Activated naive CD4-positive, alpha-beta T cell treated with anti-CD3 and anti-CD28 coated beads, Interleukin-2, amount 50 U/mL, for 16 hours (primary cell): ENCODE results near the gene DNAI1.
A peak's percentile ranks its signal among the peaks of the same experiment; 100 is the strongest.
"Not testable (repeated sequence)": the region's sequence is repeated elsewhere in the genome, so short reads cannot be mapped to it uniquely, and the experiment has no call there.

Source experiments
- DNase-seq: peaks from one replicate; pipeline ENCODE4 v3.0.0-alpha.2; 2020

Gene DNAI1

DNA sequence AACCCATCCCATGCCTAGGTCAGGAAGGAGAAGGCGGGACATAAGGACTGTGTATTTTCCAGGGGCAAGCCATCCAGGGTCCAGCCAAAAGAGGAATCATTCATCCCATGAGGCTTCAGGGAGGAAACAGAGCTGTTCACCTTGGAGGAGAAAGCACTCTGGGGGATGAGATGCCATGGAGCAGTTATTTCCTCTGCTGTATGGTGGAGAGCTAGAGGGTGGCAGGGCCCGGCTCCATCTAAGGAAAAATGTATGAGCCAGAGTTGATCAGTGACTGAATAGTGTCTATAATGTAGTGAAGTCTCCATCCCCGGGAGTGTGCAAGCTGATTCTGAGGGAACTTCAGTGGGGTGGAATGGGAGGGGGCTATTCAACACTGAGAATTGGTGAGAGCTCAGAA, 56.2 kb downstream of the DNAI1 start:
- no peak for DNase-seq

GRCh38 chr9:34515959-34516358, 57.4 kb downstream of the DNAI1 start:
- no peak for DNase-seq

DNA sequence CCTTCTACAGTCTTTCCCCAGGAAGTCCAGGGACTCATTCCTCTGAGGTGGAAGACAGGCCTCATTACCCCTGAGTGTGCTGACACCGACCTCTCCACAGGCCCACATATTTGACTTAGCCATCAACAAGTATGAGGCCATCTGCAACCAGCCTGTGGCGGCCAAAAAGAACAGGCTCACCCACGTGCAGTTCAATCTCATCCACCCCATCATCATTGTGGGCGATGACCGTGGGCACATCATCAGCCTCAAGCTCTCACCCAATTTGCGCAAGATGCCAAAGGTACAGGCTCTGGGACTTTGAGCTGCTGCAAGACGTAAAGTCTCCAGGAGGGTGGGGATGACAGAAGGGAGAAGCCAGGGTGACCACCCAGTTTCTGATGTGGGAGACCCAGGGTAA, 58.6 kb downstream of the DNAI1 start:
- no peak for DNase-seq

GRCh38 chr9:34518110-34518616, 59.6 kb downstream of the DNAI1 start:
- no peak for DNase-seq

DNA sequence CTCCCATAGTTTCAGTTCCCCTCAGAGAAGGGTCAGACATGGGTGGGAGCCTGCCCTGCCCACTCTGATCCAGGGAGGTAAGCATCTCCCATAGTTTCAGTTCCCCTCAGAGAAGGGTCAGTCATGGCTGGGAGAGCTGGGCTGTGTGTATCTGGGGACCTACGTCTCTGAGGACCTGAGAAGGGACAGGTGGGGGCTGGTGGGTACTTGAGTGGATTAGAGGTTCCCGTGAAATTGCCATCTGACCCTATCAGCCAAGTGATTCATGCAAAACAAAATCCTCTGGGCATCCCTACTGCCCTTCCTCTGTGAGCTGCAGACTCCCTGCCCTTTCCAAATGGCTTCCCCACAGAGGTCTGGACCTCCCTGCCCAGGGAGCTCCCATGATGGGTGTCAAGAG, 60.3 kb downstream of the DNAI1 start:
- no peak for DNase-seq

- DNase-seq = no peak
Measured at GRCh38 chr9:34519321-34520020, 60.9 kb downstream of the DNAI1 start.

DNA sequence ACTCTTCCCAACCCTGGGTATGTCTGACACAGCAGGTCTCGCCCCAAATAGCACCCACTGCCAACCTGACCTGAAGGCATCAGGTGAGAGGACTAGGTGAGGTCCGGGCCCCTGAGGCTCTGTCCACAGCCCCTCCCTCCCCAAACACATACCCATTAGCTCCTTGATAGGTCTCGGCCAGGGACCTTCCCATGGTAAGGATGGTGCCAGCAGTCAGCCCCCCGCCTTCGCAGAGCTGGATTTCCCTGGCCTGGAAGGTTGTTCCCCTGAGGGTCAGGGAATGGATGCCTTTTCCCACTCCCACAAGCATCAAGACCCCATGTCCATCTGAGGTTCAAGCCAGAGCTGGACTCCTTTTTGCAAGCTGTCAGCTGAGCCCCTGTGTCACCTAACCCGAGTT, 61.5 kb downstream of the DNAI1 start:
- no peak for DNase-seq

DNA sequence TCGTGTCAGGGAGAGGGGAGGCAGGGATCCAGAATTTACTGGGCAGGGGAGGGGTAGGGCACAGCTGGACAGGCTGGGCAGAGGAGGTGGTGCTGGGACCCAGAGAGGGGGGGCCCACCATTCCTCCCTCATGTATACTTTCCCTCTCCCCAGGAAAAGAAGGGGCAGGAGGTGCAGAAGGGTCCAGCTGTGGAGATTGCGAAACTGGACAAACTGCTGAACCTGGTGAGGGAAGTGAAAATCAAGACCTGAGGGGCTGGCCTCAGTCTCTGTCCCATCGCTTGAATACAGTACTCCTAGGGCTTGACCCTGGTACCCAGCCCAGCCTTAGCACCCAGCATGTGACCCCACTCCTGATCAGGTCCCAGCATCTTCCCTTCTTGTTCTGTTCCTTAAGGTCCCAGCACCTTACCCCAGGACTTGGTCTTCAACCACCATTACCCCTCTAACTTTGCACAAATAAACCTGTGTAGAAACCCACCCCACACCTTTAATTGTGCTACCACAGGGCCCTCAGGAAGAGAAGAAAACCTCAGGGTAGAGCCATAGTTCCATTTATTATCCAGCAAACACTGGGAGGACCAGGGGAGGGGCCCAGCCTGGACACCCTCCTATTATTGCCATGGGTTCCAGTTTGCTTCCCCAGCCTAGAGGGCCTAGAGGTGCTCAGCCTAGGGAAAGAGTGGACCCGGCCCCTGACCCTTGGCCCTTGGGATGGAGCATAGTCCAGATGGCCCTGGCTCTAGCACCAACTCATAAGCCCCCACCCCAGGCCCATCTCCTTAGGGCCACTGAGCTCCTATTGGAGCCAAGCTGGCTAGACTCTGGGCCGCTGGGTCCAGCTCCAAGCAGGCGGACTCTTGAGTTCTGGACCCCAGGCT, 62.1 kb downstream of the DNAI1 start:
- DNase-seq = no peak

- no peak for DNase-seq
Measured at GRCh38 chr9:34521406-34522045, 62.9 kb downstream of the DNAI1 start.

GRCh38 chr9:34522091-34522887, 63.7 kb downstream of the DNAI1 start:
- no peak for DNase-seq

DNA sequence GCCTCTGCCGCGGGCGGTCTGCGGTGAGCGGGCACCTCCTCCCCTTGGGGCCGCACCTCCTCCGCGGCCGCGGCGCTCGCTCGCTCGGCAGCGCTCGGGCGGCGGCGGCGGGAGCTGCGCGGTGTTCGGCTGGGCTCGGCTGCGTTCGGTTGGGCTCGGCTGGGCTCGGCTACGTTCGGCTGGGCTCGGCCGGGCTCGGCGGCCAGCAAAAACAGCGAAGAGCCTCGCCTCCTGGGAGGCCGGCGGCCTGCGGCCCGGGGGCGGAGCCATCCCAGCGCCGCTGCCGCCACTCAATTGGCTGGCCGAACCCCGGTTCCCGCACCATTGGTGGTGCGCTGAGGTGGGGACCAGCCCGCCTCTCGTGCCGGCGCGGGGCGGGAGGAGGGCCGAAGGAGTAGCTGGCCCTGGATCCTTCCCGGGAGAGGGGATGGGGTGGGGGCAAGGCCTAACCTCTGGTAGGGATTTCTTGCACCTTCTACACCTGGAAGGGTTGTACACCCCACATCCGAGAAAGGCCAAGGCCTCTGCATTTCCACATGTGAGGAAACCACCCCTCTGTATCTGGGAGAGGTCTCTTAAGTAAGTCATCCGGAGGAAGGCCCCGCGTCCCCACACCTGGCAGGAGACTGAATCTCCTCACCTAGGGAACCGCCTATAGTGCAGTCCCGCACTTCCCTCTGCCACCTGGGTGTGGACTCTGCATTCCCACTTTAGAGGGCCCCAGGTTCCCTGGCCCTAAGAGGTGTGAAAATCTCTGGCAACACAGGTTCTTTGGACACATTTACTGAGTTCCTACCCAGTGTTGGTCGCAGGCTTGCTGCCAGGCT, 64.6 kb downstream of the DNAI1 start, which contains the start of gene ENHO:
TSS of gene ENHO (minus strand) at position 20 of the 827 bp plus-strand sequence. CDS start 1,295 bp downstream, outside the sequence.
- DNase-seq = peak; percentile 89

DNA sequence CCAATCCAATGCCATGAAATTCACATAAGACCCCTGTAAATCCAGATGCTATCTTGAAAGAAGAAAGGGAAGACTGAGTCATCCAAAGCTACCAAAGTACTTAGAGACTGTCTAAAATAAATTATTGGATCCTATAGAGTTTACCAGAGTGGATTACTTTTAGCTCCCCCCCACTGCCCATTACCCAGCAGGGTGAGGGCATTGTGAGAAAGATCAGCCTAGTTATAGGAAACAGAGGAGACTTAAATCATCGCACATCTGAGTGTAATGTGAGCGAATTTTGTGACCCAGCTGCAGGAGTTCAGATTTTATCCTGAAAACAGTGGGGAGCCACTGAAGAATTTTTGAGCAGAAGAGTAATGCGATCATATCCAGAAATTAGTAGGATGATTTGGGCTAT, 65.7 kb downstream of the DNAI1 start:
- no peak for DNase-seq

DNA sequence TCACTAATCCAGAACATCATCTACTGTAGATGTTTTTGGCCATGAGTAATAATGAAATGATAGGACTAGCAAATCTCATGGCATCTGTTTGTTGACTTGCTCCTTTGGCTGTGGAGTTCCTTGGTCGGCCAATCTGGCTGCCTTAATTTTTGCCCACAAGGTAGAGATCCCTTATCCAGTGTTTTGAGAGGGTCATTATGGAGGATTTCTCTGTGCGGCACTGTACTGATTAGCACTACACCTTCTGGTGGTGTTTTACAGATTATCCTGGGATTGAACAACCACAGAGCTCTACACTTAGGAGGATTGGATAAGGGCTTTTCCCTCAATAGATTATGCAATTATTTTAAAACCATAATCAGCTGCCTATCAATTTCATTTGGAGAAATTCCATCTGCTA, 67.4 kb downstream of the DNAI1 start:
- DNase-seq = no peak

GRCh38 chr9:34532041-34532440, 73.4 kb downstream of the DNAI1 start:
- DNase-seq = not testable (repeated sequence)

GRCh38 chr9:34536685-34537084, 78.1 kb downstream of the DNAI1 start:
- DNase-seq = no peak

GRCh38 chr9:34540827-34541226, 82.2 kb downstream of the DNAI1 start:
- DNase-seq = no peak

GRCh38 chr9:34541540-34541939, 82.9 kb downstream of the DNAI1 start:
- DNase-seq = no peak

- no peak for DNase-seq
Measured at GRCh38 chr9:34544035-34544434, 85.4 kb downstream of the DNAI1 start.

- no peak for DNase-seq
Measured at GRCh38 chr9:34545497-34545896, 86.9 kb downstream of the DNAI1 start.

GRCh38 chr9:34546102-34546833, 87.7 kb downstream of the DNAI1 start:
- DNase-seq = no peak
